GM19025 (cell line): ENCODE results near the gene C16orf87.
"Not testable (repeated sequence)": the region's sequence is repeated elsewhere in the genome, so short reads cannot be mapped to it uniquely, and the experiment has no call there.

Experiments
- ATAC-seq: cut with Tn5 transposase; IDR thresholded peaks from one replicate; pipeline ENCODE4 v1.9.1; 2021; ENCODE audit warnings: mild to moderate bottlenecking, low read depth, moderate library complexity; ENCODE audit not compliant: unreplicated experiment

The C16orf87 gene, protein sequence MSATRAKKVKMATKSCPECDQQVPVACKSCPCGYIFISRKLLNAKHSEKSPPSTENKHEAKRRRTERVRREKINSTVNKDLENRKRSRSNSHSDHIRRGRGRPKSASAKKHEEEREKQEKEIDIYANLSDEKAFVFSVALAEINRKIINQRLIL

DNA sequence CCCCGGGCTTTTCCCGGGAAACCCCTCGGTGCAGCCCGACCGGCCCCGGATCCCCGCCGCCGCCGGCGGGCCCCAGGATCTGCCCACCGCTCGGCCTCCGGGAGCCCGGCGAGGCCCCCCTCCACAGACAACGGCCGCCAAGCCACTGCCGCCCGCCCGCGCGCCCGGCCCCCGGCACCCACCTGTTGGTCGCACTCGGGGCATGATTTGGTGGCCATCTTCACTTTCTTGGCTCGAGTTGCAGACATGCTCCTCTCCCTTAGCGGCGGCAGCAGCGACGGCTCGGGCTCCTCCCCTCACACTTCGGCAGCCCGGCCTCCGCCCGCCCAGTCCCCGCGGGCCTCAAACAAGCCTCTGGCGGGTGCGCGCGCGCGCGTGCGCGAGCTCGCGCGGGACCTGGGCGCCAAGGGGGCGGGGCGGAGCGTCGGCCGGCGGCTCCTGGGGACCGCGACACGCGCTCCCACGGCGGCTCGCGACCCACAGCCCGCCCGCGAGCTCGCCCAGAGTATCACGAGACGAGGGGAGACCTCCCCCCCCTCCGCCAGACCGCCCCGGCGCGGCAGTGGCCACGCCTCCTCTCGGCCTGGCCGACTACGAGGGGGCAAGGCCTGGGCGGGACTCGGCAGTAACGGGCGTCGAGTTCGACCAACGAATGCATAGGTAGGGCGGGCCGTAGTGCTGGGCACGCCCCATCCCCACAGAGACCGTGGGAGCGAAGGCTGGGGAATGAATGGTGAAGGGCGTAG, at the start of gene C16orf87:
Gene C16orf87 (minus strand): TSS at position 279 of the 746 bp plus-strand sequence. CDS start 31 bp downstream, at position 248.
- peak; percentile 97 for ATAC-seq

DNA sequence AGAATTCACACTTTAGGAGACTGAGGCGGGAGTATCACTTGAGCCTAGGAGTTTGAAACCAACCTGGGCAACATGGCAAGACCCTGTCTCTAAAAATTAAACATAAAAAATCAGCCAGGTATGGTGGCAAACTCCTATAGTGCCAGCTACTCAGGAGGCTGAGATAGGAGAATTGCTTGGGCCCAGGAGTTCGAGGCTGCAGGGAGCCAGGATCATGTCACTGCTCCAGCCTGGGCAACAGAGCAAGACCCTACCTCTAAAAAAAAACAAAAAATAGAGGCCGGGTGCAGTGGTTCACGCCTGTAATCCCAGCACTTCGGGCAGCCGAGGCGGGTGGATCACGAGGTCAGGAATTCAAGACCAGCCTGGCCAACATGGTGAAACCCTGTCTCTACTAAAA, 44.3 kb upstream of the C16orf87 start:
- no peak for ATAC-seq

DNA sequence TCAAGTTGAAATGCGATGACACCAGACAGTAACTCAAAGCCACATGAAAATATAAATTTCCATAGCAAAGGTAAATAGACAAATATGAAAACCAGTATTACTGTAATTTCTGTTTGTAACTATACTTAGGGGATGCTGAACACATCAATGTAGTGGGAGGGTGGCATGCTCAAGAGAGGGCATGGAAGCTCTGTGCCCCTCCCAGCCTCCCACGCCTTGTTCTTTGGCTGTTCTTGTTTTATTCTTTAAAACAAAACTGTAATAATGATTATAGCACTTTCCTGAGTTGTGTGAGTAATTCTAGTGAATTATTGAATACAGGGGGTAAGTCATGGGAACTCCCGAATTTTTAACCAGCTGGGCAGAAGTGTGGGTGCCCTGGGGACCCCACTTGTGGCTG, 42.2 kb upstream of the C16orf87 start:
- no peak for ATAC-seq

DNA sequence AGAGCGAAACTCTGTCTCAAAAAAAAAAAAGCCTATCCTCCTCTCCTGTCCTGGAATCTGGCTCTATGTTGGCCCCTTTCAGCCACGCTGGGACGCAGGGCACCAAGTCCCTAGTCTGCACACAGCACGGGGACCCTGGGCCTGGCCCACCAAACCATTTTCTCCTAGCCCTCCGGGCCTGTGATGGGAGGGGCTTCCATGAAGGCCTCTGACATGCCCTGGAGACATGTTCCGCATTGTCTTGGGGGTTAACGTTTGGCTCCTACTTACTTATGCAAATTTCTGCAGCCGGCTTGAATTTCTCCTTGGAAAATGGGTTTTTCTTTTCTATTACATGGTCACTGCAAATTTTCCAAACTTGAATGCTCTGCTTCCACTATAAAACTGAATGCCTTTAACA, 40.6 kb upstream of the C16orf87 start:
- no peak for ATAC-seq

DNA sequence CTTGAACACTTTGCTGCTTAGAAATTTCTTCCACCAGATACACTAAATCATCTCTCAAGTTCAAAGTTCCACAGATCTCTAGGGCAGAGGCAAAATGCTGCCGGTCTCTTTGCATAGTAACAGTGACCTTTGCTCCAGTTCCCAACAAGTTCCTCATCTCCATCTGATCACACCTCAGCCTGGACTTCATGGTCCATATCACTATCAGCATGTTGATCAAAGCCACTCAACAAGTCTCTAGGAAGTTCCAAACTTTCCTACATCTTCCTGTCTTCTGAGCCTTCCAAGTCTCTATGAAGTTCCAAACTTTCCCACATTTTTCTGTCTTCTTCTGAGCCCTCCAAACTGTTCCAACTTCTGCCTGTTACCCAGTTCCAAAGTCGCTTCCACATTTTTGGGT, 37.9 kb upstream of the C16orf87 start:
- not testable (repeated sequence) for ATAC-seq

DNA sequence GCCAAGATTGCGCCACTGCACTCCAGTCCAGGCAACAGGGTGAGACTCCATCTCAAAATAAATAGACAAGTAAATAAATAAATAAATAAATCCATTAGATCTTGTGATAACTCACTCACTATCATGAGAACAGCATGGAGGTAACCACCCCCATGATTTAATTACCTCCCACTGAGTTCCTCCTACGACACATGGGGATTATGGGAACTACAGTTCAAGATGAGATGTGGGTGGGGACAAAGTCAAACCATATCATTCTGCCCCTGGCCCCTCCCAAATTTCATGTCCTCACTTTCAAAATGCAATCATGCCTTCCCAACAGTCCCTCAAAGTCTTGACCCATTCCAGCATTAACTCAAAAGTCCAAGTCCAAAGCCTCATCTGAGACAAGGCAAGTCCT, 36.5 kb upstream of the C16orf87 start:
- not testable (repeated sequence) for ATAC-seq

DNA sequence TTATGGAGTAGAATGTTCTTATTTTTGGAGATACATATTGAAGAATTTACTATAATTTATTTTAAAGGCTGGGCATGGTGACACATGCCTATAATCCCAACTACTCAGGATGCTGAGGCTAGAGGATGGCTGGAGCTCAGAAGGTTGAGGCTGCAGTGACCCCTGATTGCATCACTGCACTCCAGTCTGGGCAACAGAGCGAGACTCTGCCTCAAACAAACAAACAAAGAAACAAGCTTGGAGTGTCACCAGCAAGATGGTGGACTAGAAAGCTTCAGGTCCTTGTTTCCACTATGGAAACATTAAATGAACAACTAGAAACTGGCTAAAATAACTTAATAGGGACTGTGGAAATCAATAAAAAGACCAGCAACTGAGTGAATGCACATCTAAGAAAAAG, 35.3 kb upstream of the C16orf87 start:
- no peak for ATAC-seq

DNA sequence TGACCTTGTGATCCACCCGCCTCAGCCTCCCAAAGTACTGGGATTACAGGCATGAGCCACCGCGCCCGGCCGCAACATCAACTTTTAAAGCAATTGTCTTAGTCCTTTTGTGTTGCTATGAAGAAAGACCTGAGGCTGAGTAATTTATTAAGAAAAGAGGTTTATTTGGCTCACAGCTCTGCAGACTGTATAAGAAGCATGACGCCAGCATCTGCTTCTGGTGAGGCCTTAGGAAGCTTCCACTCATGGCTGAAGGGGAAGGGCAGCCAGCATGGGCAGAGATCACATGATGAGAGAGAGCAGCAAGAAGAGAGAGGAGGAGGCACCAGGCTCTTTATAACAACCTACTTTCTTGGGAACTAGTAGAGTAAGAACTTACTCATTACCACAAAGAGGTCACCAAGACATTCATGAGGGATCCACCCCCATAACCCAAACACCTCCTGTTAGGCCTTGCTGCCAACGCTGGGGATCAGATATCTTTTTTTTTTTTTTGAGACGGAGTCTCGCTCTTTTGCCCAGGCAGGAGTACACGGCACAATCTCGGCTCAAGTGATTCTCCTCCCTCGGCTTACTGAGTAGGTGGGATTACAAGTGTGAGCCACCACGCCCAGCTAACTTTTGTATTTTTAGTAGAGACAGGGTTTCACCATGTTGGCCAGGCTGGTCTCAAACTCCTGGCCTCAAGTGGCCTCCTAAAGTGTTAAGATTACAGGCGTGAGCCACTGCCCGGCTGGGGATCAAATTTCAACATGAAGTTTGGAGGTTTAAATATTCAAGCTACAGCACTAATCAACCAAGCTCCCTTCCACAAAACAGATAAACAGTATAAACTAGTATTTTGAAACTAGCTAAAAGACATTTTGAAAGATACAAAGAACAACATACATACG, 31.8 kb upstream of the C16orf87 start:
- no peak for ATAC-seq

DNA sequence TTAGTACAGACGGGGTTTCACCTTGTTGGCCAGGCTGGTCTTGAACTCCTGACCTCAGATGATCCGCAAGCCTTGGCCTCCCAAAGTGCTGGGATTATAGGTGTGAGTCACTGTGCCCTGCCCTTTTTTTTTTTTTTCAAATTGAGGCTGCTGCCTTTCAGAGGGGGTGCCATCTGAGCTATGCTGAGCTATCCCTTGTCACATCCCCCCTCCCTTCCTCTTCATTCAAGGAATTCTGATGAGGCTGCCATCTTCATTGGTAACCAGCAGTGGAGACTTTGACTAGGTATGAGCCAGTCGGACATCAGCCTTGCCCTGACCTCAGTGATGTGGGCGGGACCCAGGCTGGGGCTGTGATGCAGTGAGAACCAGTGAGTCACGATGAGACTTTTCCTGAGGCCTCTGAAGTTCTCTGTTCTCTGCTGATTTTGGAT, 28.8 kb upstream of the C16orf87 start:
- no peak for ATAC-seq

DNA sequence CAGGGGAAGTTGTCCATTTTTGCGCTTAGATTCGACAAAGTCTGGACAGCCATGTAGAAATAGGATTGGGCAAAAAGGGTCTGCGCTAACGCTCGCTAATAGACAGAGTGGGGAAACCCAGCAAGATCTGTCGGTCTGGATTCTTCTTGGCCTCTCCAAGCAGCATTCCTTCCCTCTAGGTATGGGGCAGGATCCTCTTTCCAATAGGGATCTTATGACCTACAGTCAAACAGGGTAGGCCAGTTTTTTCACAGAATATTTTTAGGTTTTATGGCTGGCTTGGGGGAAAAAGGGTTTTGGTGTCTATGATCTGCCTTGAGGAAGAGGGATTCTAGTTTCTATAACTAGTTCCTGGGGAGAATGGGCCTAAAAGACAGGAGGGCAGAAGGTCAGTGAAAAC, 27.2 kb upstream of the C16orf87 start:
- ATAC-seq = no peak

DNA sequence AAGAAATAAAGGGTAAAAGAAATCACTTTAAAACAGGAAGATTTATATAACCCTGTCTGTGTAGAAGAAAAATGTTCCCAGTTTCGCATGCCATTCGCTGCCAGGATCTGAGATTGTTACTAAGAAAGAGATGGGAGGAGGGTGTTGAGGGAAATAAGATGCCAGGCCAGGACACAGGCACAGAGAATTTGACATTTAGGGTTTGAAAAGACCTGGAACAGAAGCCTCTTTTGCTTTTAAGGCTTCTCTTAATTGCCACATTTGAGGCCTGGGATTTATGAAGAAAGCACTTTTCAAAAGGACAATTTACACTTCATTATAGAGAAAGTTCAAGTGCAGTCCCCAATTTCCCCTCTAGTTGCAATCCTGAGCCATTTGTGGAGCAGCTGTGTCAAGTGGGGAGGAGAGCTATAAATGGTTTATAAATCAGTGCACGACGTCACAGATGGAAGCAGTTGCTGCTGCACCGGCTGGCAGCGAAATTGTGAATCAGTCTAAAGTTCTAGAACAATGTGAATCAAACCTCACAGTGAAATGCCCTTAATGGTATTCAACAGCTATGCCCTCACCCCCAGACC, 26.5 kb upstream of the C16orf87 start:
- no peak for ATAC-seq

DNA sequence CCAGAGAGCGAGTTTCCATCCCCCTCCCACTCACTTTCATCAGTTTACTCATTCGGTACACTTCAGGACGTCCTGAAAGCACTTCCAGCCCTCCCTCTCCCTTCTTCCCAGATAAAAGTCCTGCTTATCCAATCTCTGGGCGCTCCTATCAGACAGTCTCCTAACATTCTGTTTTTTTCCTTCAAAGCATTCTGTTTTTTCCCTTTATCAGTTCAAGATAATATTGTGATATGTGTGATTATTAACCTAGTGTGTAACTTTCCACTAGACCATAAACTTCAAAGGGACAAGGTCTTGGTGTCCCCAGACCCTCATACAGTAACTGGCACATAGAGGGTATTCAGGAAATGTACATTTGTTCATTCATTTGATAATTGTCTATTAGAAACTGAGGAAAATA, 24.4 kb upstream of the C16orf87 start:
- ATAC-seq = no peak

DNA sequence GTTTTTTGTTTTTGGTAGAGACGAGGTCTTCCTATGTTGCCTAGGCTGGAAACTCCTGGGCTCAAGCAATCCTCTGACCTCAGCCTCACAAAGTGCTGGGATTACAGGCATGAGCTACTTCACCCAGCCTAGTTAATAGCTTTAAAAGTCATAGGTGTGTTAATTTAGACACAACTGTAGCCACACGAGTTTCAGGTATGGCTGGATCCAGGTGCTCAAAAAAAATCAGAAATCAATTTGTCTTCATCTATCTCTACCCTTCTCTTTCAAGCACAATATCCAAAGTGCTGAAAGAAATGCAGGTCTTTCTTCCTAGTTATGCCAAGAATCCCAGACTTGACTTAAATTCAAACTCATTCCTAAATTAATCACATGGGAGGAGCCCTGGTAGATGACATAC, 23.9 kb upstream of the C16orf87 start:
- no peak for ATAC-seq

DNA sequence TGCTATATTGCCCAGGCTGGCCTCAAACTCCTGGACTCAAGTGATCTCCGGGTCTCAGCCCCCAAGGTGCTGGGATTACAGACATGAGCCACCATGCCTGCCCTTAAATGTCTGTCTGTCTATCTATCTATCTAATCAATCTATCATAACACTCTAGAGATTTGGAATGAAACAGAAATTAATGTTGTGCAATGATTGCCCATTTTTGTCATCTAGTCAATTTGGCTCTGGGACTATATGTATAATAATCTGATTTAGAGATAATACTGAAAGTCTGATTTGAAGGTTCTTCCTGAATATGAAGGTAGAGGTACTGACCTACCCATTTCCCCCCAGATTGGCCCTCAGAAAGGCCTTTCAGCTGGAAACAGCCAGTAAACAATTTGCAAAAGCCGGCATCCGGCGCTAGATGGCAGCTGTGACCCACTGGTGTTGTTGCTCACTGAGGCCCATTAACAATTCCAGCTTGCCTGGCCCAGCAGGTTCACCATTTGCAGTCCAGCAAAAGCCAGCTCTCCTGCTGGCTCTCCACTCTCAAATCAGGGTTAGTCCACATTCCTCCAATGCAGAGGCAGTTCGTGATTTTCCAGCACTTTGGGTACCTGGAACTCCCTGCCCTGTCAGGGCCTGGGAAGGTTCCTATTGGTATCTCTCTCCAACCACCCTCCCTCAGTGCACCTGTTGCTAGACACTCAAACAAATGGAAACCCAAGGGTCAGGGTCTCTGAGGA, 22.9 kb upstream of the C16orf87 start:
- peak; percentile 52 for ATAC-seq

DNA sequence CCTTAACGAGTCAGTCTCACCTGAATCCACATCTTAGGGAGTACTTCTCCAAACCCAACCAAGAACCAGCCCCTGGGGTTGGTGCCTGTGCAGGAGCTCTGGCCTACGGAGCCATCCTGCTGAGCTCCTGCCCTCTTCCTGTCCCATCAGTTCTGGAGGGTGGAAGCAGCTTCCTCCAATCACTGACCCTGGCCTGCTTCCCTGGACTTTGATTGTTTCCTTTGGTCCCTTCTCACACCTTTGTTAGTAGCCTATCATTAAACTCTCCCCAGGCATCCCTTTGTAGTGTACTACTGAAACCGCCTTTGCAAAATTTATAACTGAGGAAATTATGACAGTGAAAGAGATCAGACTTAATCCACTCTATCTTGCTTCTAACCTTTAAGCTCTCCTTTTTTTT, 21.1 kb upstream of the C16orf87 start:
- no peak for ATAC-seq

DNA sequence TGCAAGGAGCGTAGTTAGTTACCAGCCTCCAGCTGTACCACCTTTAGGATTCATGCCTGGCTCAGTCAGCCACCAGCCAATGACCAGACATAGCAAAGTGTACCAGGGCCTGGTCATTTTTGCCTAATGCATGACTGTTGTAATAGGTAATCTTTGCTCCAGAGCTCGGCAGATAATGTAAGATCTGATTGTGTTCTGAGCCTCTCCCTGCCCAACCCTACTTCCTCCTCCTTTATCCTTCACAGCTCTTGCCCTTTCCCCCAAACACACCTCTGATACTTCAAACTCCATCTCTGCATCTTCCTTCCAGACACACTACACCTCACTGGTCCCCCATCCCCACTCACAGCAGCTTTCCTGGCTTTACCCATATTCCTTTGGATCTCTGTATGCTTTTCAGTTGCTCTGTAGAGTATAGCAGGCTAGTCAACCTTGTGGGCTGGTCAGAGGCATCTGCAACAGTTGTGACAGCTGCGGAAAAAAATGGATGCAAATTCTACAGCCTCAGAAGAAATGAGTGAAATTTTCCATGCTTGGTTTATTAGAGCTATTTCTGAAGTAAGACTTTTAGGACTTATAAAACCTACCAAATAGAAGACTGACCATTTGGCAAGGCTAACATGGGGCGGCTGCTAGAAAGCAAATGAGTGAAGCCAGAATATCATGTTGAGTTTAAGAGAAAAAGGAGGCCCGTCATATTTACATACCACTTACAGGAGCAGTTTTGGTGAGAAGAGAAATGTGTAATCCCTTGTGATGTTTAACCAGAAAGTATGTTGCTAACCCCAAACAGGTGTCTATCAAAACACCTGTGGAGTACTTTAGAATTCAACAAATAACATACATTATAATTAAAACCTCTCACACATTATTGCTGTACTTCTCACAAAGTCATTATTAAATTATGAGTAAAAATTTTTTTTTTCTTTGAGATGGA, 19.9 kb upstream of the C16orf87 start:
- ATAC-seq = peak; percentile 53

DNA sequence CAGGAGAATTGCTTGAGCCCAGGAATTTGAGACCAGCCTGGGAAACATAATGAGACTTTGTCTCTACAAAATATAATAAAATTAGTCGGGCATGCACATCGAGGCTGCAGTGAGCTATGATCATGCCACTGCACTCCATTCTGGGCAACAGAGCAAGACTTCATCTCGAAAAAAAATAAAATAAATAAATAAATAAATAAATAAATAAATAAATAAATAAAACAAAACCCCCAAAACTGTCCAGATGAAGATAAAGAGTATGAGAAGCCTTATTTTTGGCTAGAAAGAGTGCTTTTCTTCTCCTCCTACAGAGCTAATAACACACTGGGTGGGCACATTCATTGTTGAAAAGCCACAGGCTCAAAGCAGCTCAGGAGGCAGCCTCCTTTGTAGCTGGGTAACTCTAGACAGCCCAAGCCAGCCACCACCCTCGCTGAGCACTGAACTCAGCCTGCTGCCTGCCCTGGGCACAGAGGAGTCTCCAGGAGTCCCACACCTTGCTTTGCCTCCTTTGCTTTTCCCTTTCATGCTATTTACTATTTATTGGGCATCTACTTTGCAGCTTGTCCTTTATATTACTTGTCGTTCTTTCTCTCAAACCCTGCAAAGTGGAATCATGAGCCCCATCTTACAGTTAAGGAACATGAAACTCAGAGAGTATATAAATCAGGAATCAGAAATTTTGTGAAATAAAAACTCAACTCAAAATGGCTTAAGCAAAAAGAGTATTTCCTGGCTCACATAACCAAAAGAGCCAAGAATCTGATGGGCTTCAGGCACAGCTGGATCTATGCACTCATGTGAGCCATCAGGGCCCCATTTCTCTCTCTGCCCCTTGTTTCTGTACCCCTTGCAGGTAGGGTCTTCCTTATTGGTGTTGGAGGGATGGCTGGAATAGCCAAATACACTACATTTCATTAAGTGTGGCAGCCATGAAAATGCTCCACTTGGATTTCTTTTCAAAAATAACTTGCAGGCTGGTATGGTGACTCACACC, 18.1 kb upstream of the C16orf87 start:
- ATAC-seq = no peak

DNA sequence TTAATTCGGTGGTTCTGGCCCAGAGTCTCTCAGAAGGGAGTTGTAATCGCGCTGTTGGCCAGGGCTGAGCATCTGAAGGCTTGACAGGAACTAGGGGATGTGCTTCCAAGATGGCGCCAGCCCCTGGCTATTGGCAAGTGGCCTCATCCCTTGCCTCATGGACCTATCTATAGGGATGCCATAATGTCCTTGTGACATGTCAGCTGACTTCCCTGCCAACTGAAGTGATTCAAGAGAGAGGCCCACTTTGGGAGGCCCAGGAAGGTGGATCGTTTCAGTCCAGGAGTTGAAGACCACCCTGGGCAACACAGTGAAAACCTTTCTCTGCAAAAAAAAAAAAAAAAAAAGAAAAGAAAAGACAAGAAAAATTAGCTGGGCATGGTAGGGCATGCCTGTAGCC, 15.0 kb upstream of the C16orf87 start:
- ATAC-seq = no peak
